ELF-1 (cell line): ENCODE results near the gene HDAC4.

Experiments
- DNase-seq: peaks from one replicate; pipeline ENCODE4 v3.0.0-alpha.2; 2016; ENCODE audit warnings: low read depth, low spot score

HDAC4 gene

DNA sequence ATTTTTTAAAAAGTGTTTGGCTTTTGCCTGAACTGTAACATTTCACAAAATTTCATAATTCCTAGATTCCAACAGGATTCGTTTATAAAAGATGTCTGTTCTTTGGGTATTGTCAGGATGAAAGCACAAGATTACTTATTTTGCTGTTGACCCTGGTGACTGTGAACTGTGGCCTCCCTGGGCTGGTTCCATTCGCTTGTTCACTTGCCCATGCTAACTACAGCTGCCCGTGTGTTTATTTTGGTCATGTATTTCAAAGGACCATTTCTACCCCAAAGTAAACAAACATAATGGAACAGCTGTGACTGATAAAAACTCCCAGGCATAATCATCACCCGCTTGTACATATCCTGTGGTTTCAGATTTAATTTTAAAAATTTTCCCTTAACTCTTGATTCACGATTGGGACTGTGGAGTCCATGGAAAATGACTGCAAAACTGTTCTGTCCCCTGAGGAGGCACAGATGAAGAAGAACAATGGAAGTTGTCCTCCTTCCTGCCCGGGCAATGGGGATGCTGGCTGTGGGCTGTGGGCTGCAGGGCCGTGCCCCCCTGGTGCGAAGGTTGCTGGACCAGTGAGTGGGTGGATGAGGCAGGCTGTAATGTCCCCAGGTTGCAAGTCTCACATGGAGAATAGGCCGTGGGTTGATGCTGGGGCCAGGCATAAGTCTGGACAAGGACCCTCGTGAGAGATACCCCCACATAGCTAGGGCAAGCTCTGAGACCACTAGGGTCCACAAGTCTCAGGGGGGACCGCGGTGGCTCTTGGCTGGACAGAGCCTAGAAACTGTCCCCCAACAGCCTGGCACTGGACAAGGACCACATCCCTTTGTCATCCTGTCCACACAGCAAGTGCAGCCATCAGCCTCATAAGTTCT, 28.9 kb upstream of the HDAC4 start:
- no peak for DNase-seq

GRCh38 chr2:239425631-239426030, 24.8 kb upstream of the HDAC4 start:
- DNase-seq = no peak

DNA sequence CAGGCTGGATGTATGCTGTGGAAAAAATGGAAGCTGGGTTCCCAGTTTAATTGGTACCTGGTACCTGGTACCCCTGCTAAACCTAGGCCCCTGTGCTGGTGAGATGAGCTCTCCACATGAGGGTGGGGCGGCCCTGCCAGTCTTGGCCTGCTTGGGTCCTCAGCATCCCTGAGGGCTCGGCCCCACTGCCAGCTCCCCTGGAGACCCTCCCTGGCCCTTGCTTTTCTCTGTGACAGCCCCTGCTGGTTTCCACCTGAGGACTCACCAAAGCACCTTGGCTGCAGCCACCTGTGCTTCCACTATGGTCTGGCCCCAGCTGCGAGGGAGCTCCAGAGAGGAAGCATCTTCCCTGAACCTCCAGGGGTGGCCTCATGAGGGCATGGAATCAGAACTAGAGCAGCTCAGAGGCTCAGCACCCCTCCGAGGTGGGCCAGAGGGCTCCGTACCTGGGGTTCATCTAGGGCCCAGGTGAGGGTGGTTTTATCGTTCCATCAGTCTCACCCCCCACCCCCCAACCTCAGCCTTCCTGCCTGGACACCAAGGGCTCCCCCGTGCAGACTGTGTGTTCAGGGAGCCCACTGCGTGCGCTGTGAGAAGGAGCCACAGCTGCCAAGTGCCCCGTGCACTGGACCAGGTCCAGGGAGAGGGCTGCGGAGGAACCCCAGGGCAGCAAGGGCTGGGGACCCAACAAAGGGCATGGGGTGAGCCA, 23.7 kb upstream of the HDAC4 start:
- DNase-seq = no peak

DNA sequence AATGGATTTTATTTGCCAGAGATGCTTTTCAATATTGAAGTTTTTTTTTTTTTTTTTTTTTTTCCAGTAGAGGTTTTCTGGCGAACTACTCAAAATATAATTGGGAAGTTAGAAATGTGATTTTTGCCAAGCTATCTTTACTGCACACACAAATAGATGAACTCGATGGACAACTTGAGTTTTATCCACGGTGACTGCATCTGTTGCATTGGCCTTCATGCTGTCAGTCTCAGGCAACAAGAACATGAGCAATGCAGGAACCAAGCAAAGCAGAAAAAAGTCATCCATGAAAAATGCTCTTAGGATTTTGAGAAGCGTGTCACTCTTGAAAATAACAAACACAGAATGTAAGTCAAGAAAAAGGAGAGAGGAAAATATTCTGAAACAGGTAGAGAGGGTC, 22.7 kb upstream of the HDAC4 start:
- DNase-seq = no peak

DNA sequence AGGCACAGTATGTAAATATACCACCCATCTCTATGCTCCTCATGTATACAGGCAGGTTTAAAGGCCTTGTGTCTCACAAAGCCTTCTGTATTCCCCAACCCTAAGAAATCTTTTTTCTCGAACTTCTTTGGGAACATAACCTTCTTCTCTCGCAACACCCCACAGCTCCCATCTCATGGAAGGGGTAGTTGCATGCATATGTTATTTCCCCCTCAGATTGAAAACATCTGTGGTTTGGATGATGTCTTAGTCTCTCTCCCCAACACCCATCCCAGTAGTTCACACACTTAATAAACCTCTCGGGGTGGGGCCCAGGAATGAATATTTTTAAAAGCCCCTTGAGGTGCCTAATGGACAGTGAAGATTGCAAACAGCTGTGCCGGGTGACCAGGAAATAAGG, 21.0 kb upstream of the HDAC4 start:
- DNase-seq = no peak

GRCh38 chr2:239420082-239420481, 19.3 kb upstream of the HDAC4 start:
- no peak for DNase-seq

GRCh38 chr2:239418918-239419317, 18.1 kb upstream of the HDAC4 start:
- no peak for DNase-seq

- DNase-seq = no peak
Observed at GRCh38 chr2:239412905-239413603, 12.2 kb upstream of the HDAC4 start.

- no peak for DNase-seq
Observed at GRCh38 chr2:239411549-239412319, 10.9 kb upstream of the HDAC4 start.

DNA sequence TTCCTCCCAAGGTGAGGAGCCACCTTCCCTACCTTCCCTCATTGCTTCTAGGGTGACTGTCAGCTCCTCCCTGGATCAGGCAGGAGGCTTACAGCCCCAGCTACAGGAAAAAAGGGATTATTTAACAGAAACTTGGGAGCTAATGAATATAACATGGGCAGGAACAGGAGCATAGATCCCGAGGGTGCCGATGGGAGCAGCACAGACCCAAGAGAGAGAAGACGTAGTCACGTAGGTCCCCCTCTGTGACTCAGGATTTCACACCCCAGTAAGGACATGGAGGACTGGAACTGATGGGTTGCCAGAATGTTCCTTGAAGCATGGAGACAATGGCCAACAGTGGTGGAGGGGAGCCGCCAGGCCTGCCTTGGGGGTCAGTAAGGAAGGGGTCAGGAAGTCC, 10.3 kb upstream of the HDAC4 start:
- no peak for DNase-seq

GRCh38 chr2:239409976-239410375, 9.2 kb upstream of the HDAC4 start:
- DNase-seq = no peak

DNA sequence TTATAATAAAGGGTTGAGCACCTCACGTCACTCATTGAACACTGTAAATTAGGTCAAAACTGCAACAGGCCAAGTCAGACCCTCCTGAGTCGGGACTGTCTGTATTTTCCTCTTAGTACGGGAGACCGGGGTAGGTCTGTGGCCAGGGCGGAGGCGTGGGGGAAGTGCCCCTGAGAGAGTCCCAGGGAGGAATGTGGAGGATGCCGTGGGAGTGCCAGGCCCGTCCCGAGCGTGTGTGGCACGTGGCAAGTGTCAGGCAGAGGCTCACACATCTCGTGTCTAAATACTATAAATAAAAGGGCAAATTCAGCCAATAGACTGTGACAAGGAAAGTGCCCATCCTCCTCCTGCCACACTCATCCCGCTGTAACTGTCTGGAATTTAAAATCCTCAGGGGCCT, 6.3 kb upstream of the HDAC4 start:
- no peak for DNase-seq

DNA sequence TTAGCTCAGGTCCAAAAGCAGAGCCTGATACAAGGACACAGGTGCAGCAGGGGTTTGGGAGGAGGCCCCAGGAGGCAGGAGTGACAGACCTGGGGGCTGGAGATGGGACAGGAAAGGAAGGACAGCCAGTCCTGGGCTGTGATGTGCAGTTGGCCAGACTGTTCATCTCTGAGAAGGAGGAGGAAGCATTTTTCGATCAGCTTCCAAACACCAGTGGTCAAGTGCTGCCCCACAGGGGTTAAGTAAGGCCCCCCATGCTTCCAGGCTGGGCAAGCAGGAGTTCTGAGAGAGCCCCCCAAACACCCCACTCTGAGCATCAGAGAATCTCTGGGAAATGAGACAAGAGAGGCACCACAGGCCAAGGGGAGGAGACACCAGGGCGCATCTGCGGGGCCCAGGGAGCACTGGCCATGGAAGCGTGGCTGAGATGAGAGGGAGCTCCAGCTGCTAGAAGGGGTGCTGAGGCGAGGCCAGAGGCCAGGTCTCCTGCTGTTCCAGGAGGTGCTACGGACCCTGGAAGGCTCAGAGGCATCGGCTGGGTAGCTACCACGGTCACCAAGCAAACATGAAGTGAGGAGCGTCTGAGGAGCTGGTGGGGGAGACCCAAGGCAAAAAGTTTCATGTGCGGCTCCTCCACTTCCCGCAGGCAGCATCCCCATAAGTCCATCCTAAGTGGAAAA, 5.6 kb upstream of the HDAC4 start:
- no peak for DNase-seq

- no peak for DNase-seq
Observed at GRCh38 chr2:239405071-239405470, 4.3 kb upstream of the HDAC4 start.

- no peak for DNase-seq
Observed at GRCh38 chr2:239402666-239403065, 1.8 kb upstream of the HDAC4 start.

- DNase-seq = no peak
Observed at GRCh38 chr2:239401881-239402233, 1.0 kb upstream of the HDAC4 start.

DNA sequence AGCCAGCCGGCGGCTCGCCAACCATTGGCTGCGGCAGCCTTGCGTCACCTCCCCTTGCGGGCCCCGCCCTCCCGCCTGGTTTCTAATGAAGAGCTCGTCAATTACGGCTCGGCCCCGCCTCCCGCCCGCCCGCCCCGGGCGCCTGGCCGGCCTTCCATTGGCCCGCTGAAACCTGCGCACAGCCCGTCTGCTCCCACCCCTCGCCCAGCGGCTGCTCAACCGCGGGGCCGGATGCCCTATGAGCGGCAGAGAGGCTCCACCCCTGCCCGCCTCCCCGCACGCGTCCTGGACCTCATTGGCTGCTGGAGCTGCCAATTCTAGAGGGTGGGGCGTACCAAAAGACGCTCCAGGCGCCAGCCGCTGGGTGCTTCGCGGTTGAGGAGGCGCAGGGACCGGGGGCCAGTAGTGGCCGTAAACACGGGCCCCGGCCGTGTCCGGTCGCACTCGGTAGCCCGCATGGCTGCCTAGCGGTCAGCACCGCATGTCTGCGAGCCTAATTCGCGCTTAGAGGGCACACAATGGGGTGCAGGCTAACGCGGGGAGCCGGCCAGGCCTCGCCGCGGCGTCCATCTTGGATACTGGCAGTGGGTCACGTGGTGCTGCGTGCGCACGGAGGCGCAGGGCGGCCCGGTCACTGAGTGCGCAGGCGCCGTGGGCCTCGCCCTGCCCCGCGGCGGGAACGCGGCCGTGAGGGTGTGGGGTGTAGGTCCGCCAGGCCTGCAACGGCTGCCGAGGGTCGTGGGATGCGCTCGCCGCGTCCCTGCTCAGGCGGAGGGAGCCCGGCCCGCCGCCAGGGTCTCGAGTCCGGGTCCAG, 454 bp upstream of the HDAC4 start:
- DNase-seq = peak; percentile 99

DNA sequence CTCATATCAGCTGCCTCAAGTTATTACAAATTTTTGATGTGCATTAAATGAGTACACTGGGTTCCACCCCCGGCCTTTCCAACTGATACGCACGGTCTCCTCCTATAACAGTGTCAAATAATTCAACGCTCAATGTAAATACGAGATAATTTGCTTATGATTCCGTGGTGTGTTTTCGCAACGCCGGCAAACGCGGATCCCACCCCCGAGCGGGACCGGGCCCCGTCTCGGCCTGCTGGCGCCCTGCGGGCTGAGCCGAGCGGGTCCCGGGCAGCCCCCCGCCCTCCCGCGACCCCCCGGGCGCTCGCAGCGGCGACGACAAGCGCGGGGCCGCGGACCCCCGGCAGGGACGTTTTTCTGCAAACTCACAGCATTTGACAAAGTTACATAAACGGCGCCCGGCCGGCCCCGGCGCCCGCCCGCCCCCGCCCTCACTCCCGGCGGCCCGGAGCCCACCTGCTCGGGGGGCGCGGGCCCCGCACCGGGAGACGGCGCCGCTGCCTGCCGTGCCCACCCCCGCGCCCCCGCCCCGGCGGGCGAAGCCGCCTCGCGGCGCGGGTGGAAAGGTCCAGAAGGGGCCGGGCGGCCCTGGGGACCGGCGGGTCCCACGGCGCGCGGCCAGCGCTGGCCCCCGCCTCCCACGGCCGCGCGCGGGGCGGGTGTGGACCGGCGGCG, 762 bp downstream of the HDAC4 start:
- DNase-seq = no peak

DNA sequence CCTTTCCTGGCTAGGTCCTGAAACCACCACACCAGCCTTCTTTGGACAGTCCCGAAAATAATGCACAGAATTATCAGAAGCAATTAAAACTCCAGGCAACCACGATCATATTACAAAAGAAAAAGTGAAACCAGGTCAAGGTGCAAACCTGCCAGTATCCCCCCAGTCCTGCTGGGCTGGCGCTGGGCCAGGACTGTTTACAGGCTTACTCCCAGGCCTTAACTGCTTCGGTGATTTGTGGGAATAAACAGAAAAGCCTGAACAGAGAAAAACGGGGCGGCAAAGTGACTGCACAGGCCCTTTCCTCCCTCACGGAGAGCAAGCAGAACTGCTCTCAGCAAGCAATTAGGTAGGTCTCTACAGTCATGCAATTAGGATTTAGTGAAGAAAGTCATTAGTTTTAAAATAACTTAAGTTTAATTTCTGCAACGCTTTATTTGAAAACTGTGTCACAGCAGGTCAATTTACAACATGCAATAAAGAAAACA, 1.3 kb downstream of the HDAC4 start:
- DNase-seq = peak; percentile 60

GRCh38 chr2:239398521-239398921, 2.3 kb downstream of the HDAC4 start:
- DNase-seq = peak; percentile 30
